CD4-positive, CD25-positive, alpha-beta regulatory T cell (primary cell): ENCODE data around the gene METTL14. TPM values are rescaled to one million over a fixed set of nuclear protein-coding genes. Genes with fewer than 3 reads are reported as not detected.

Experiments used
- ATAC-seq, 2 donors: fragments of 150-1000 bp; cut with Tn5 transposase; one replicate each; pipeline ENCODE4 v1.10.0; 2021; ENCODE audit warnings: low read depth in 2 of 2, moderate number of reproducible peaks in 2 of 2, moderate library complexity in 1 of 2
- DNase-seq, 3 donors: peaks; one replicate each; pipeline versions ENCODE4 v3.0.0 to v3.0.0-alpha.2; 2012 to 2022; ENCODE audit warnings: mixed read lengths in 1 of 3
- H3K27ac ChIP-seq: one replicate; pipeline ENCODE4 v1.7.0; 2013; ENCODE audit warnings: mild to moderate bottlenecking, low read length; ENCODE audit not compliant: insufficient read depth, poor library complexity, severe bottlenecking
- H3K27me3 ChIP-seq: one replicate; pipeline ENCODE4 v1.7.0; 2013; ENCODE audit warnings: low read length; ENCODE audit not compliant: control insufficient read depth, insufficient read depth
- H3K36me3 ChIP-seq: one replicate; pipeline ENCODE4 v1.7.0; 2013; ENCODE audit warnings: mild to moderate bottlenecking, low read length, moderate library complexity; ENCODE audit not compliant: control insufficient read depth, insufficient read depth
- H3K4me1 ChIP-seq: 2 replicates; pipeline ENCODE4 v1.7.0; 2013; ENCODE audit warnings: mild to moderate bottlenecking, low read length; ENCODE audit not compliant: insufficient read depth, control insufficient read depth, poor library complexity, severe bottlenecking
- H3K4me3 ChIP-seq: one replicate; pipeline ENCODE4 v1.7.0; 2013; ENCODE audit warnings: low read depth, mild to moderate bottlenecking, low read length, moderate library complexity
- H3K9me3 ChIP-seq, 2 experiments: 1 replicate in 1 of 2; 2 replicates in 1 of 2; pipeline ENCODE4 v1.7.0; 2013; ENCODE audit warnings: low read length in 2 of 2, mild to moderate bottlenecking in 1 of 2, moderate library complexity in 1 of 2; ENCODE audit not compliant: control insufficient read depth in 2 of 2
- H3K27ac Mint-ChIP-seq, 3 donors: one replicate each; pipeline ENCODE4 v1.8.0; 2020 to 2022; ENCODE audit warnings: mild to moderate bottlenecking in 3 of 3, mixed read lengths in 3 of 3, moderate library complexity in 2 of 3
- H3K27me3 Mint-ChIP-seq: one replicate; pipeline ENCODE4 v1.8.0; 2022; ENCODE audit warnings: mild to moderate bottlenecking, mixed read lengths
- H3K36me3 Mint-ChIP-seq: one replicate; pipeline ENCODE4 v1.8.0; 2020; ENCODE audit warnings: mixed read lengths
- H3K4me1 Mint-ChIP-seq, 4 donors: one replicate each; pipeline ENCODE4 v1.8.0; 2020 to 2022; ENCODE audit warnings: mixed read lengths in 4 of 4, mild to moderate bottlenecking in 1 of 4
- H3K4me3 Mint-ChIP-seq, 4 donors: one replicate each; pipeline ENCODE4 v1.8.0; 2020 to 2022; ENCODE audit warnings: mild to moderate bottlenecking in 4 of 4, mixed read lengths in 4 of 4, moderate library complexity in 3 of 4
- H3K9me3 Mint-ChIP-seq, 7 donors: one replicate each; pipeline ENCODE4 v1.8.0; 2020 to 2022; ENCODE audit warnings: mixed read lengths in 7 of 7, mild to moderate bottlenecking in 3 of 7, moderate library complexity in 2 of 7
- polyA plus RNA-seq, 4 donors: library from polyadenylated mRNA; unstranded; fragments of 300-500 nt; fragmentation: Illumina TruSeq; gene quantifications; one replicate each; pipeline ENCODE4 v1.2.3, GENCODE V29; 2021
- total RNA-seq: library from RNA; stranded (reverse); gene quantifications from one replicate; pipeline ENCODE4 v1.2.3, GENCODE V29; 2022

METTL14 gene
- total and polyA plus RNA-seq, 5 donors from 2014 or later, result 36.4 to 52.3 (median 42.0) TPM

DNA sequence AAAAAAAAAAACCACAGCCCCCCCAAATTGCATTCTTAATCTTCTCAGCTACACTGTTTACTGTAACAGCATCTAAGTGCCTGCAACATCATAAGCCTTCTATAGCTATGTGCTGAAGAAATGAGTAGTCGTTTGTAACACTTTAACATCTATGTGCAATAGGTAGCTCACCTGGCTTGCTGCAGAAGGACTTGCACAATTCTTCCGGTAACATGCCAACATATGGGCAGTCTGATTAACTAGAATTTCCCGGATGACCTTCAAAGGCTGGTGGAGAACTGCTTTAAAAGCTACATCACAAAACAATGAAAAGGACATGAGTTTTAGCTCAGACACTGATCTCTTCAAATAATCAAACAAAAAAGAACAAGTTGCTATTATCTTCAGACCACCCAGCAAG lies 52.9 kb downstream of the METTL14 start:
- Mint-ChIP-seq H3K36me3 (peaks cover 32% of the 10 kb centered on the region), H3K4me3 (no peak overlapping the region), H3K27me3 (no peaks in the 10 kb centered on the region), H3K9me3 (no peaks in the 10 kb centered on the region), H3K27ac (no peak overlapping the region), H3K4me1 (peaks cover 0 to 6% (median 2%) of the 10 kb centered on the region in 4 donors)
- no peak for DNase-seq
- Histone ChIP-seq H3K27me3 (no peaks in the 10 kb centered on the region), H3K27ac (no peak overlapping the region), H3K4me1 (no peaks in the 10 kb centered on the region), H3K36me3 (peaks cover 33% of the 10 kb centered on the region), H3K4me3 (no peak overlapping the region), H3K9me3 (no peaks in the 10 kb centered on the region)
- ATAC-seq, result no peak

- Histone ChIP-seq H3K27ac (no peak overlapping the region), H3K9me3 (no peaks in the 10 kb centered on the region), H3K4me1 (no peaks in the 10 kb centered on the region), H3K27me3 (no peaks in the 10 kb centered on the region), H3K4me3 (no peak overlapping the region), H3K36me3 (peaks cover 39% of the 10 kb centered on the region)
- H3K4me3 Mint-ChIP-seq, result no peak overlapping the region
- no peak for ATAC-seq
- DNase-seq, result no peak
- H3K36me3 Mint-ChIP-seq, result peaks cover 35% of the 10 kb centered on the region
- peaks cover 0 to 6% (median 2%) of the 10 kb centered on the region in 4 donors for H3K4me1 Mint-ChIP-seq
- H3K27me3 Mint-ChIP-seq, result no peaks in the 10 kb centered on the region
- no peak overlapping the region for H3K27ac Mint-ChIP-seq
- no peaks in the 10 kb centered on the region for H3K9me3 Mint-ChIP-seq
These were observed 54.0 kb downstream of the METTL14 start for GRCh38 chr4:118739022-118739713.

DNA sequence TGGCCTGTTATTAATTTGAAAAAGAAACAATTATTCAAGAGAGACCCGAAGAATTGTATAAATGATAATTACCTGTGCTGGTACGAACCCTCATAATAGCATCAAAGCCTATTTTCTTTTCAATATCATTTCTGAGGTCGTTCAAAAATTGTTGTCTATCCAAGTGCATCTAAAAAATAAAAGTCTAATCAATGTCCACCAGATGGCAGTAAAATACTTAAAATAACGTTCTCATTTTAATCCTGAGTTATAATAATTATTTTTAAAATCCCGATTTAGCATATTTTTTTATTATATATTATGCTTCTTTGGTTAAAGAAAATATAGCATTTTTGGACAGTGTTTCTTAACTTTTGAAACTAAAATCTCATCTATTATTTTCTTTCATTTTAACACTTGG lies 55.7 kb downstream of the METTL14 start:
- H3K36me3 Mint-ChIP-seq, result peaks cover 45% of the 10 kb centered on the region
- Histone ChIP-seq H3K9me3 (no peaks in the 10 kb centered on the region), H3K4me1 (no peaks in the 10 kb centered on the region), H3K27me3 (no peaks in the 10 kb centered on the region), H3K27ac (no peak overlapping the region), H3K4me3 (no peak overlapping the region), H3K36me3 (peaks cover 37% of the 10 kb centered on the region)
- no peaks in the 10 kb centered on the region for H3K27me3 Mint-ChIP-seq
- no peak overlapping the region for H3K27ac Mint-ChIP-seq
- DNase-seq (peak in 2 of 3 donors; percentile 5 to 17), ATAC-seq (no peak)
- H3K4me1 Mint-ChIP-seq, result peaks cover 0 to 6% (median 2%) of the 10 kb centered on the region in 4 donors
- H3K4me3 Mint-ChIP-seq, result no peak overlapping the region
- H3K9me3 Mint-ChIP-seq, result no peaks in the 10 kb centered on the region

DNA sequence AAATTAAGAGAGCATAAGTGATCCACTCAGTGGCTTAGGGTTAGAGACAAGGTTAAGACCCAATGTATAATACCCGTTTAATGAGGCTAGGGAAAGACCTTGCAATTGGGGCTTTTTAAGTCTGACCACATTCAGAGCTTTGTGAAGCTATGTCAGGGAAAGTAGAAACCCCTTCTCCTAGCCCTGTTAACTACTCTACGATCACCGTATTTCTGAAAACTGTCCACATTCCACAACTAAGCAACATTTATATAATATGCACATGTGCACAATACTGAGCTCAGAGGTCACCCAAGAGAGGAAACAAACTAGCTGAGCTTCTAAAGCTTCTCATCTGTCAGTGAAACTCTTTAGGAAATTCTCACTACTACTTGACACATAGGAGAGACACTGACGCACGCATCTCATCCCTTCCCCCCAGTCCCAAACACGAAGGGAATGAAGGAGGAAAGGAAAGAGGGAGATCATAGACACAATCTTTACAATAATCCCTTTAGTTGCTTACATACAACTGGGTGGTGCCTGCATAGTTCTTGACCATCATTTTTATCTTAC lies 56.2 kb downstream of the METTL14 start:
- no peaks in the 10 kb centered on the region for H3K9me3 ChIP-seq
- ATAC-seq (no peak), DNase-seq (no peak)
- H3K36me3 ChIP-seq, result peaks cover 37% of the 10 kb centered on the region
- H3K4me3 ChIP-seq, result no peak overlapping the region
- no peaks in the 10 kb centered on the region for H3K4me1 ChIP-seq
- H3K27me3 ChIP-seq, result no peaks in the 10 kb centered on the region
- no peaks in the 10 kb centered on the region for H3K9me3 Mint-ChIP-seq
- no peak overlapping the region for H3K27ac Mint-ChIP-seq
- peaks cover 46% of the 10 kb centered on the region for H3K36me3 Mint-ChIP-seq
- no peak overlapping the region for H3K4me3 Mint-ChIP-seq
- no peaks in the 10 kb centered on the region for H3K27me3 Mint-ChIP-seq
- H3K4me1 Mint-ChIP-seq, result peaks cover 0 to 6% (median 2%) of the 10 kb centered on the region in 4 donors
- no peak overlapping the region for H3K27ac ChIP-seq

DNA sequence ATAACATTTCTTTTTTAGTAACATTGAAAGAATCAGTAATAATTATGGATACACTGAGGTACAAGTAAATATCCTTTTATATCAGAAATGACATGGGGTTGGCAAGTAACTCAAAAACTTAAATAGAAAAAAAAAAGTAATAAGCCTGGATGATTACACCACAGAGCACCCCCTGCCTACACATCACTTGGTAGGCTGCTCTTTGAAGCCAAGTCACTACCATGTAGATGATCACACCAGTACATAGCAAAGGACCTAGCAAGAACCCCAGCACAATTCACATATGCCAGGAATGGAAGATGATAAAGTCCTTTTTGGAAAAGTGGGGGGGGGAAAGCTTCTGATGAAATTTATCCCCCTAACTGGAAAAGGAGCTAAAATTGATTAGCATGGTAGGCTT lies 56.9 kb downstream of the METTL14 start:
- H3K27me3 Mint-ChIP-seq, result no peaks in the 10 kb centered on the region
- no peak overlapping the region for H3K4me3 ChIP-seq

GRCh38 chr4:118743867-118744266 lies 58.7 kb downstream of the METTL14 start:
- no peak overlapping the region for H3K27ac ChIP-seq
- Mint-ChIP-seq H3K4me1 (peaks cover 0 to 6% (median 2%) of the 10 kb centered on the region in 4 donors), H3K36me3 (peaks cover 45% of the 10 kb centered on the region), H3K9me3 (no peaks in the 10 kb centered on the region), H3K4me3 (no peak overlapping the region), H3K27ac (no peak overlapping the region), H3K27me3 (no peaks in the 10 kb centered on the region)
- DNase-seq (no peak), ATAC-seq (no peak)
- H3K4me3 ChIP-seq, result no peak overlapping the region
- H3K9me3 ChIP-seq, result no peaks in the 10 kb centered on the region
- H3K36me3 ChIP-seq, result peaks cover 25% of the 10 kb centered on the region
- H3K4me1 ChIP-seq, result no peaks in the 10 kb centered on the region
- H3K27me3 ChIP-seq, result no peaks in the 10 kb centered on the region

More for the DNA sequence above, 56.9 kb downstream of the METTL14 start:
- peaks cover 37% of the 10 kb centered on the region for H3K36me3 ChIP-seq
- H3K9me3 Mint-ChIP-seq, result no peaks in the 10 kb centered on the region
- H3K36me3 Mint-ChIP-seq, result peaks cover 51% of the 10 kb centered on the region
- H3K4me1 ChIP-seq, result no peaks in the 10 kb centered on the region
- no peaks in the 10 kb centered on the region for H3K9me3 ChIP-seq
- no peak overlapping the region for H3K27ac Mint-ChIP-seq
- no peak overlapping the region for H3K27ac ChIP-seq
- no peak overlapping the region for H3K4me3 Mint-ChIP-seq
- no peak for DNase-seq
- peaks cover 0 to 6% (median 2%) of the 10 kb centered on the region in 4 donors for H3K4me1 Mint-ChIP-seq
- no peak for ATAC-seq
- no peaks in the 10 kb centered on the region for H3K27me3 ChIP-seq

- ATAC-seq, result no peak
- H3K4me1 Mint-ChIP-seq, result peaks cover 0 to 6% (median 2%) of the 10 kb centered on the region in 4 donors
- Histone ChIP-seq H3K27ac (no peak overlapping the region), H3K4me3 (no peak overlapping the region), H3K36me3 (peaks cover 17% of the 10 kb centered on the region), H3K4me1 (no peaks in the 10 kb centered on the region), H3K27me3 (no peaks in the 10 kb centered on the region), H3K9me3 (no peaks in the 10 kb centered on the region)
- H3K4me3 Mint-ChIP-seq, result no peak overlapping the region
- DNase-seq, result no peak
- no peaks in the 10 kb centered on the region for H3K9me3 Mint-ChIP-seq
- no peaks in the 10 kb centered on the region for H3K27me3 Mint-ChIP-seq
- H3K27ac Mint-ChIP-seq, result no peak overlapping the region
- H3K36me3 Mint-ChIP-seq, result peaks cover 40% of the 10 kb centered on the region
These were observed 60.2 kb downstream of the METTL14 start for GRCh38 chr4:118745357-118745756.
